ENCODE results near the gene DPEP2. TPM values are rescaled to one million over a fixed set of nuclear protein-coding genes. Genes with fewer than 3 reads are reported as not detected.
A peak's percentile ranks its signal among the peaks of the same experiment; 100 is the strongest.

Gene DPEP2
- total and polyA plus RNA-seq, 2 of the 13 experiments (the other 11 are each of a cell fraction or from before 2014, with no cell fraction given), result 0.18 TPM; not detected in 1

- TF ChIP-seq ZNF34 (CRISPR knock-in tag; IDR thresholded peaks at IDR 0.05; ENCODE audit: borderline replicate concordance), result 0 out of 2 replicates have a peak, but pooled peaks have one; percentile 13
- TF ChIP-seq PATZ1 (CRISPR knock-in tag; IDR thresholded peaks at IDR 0.05), result peak; percentile 56; the same call in 1 of the 2 replicates
- peak; percentile 67 for TF ChIP-seq PAF1 (CRISPR knock-in tag; IDR thresholded peaks at IDR 0.05)
Measured at GRCh38 chr16:67942510-67943255, 56.6 kb downstream of the DPEP2 start (continued).

GRCh38 chr16:67942200-67942509 lies 57.1 kb downstream of the DPEP2 start:
- in situ Hi-C loops (cut with HindIII; ENCODE audit: extremely low pct_ligation_motif_present, low pct_unique_long_range_greater_than_20kb), result loop anchor here (5.0 kb wide), 1 partner anchor 100 kb away; no protein-coding TSS in a partner anchor
- TF ChIP-seq ZNF232 (CRISPR knock-in tag; IDR thresholded peaks at IDR 0.05; ENCODE audit: borderline replicate concordance), result peak; percentile 47; the same call in 1 of the 2 replicates
- no peak for TF ChIP-seq MAZ (IDR thresholded peaks at IDR 0.05; ENCODE audit: borderline replicate concordance, low read depth, low read length)
- TF ChIP-seq MAZ (CRISPR knock-in tag; IDR thresholded peaks at IDR 0.05; ENCODE audit: low read depth), result peak; percentile 61; the same call in 1 of the 2 replicates
- peak; percentile 52; the same call in 1 of the 2 replicates for TF ChIP-seq HIC2 (CRISPR knock-in tag; IDR thresholded peaks at IDR 0.05; ENCODE audit: low read depth)
- TF ChIP-seq ZNF317 (CRISPR knock-in tag; IDR thresholded peaks at IDR 0.05), result peak; percentile 30; the same call in 1 of the 2 replicates
- peak; percentile 90 for TF ChIP-seq XRCC5 (optimal IDR thresholded peaks at IDR 0.05; ENCODE audit: low read length)
- no peak for TF ChIP-seq ZNF230 (CRISPR knock-in tag; IDR thresholded peaks at IDR 0.05)
- no peak for TF ChIP-seq EEA1 (CRISPR knock-in tag; IDR thresholded peaks at IDR 0.05; ENCODE audit: borderline replicate concordance)
- no peak for TF ChIP-seq STAT5B (CRISPR knock-in tag; IDR thresholded peaks at IDR 0.05)
- no peak for TF ChIP-seq ELF4 (CRISPR knock-in tag; IDR thresholded peaks at IDR 0.05; ENCODE audit: borderline replicate concordance)
- no peak for TF ChIP-seq SMARCE1 (IDR thresholded peaks at IDR 0.05; ENCODE audit: borderline replicate concordance)
- TF ChIP-seq CREM (IDR thresholded peaks at IDR 0.05), result no peak
- TF ChIP-seq CREM (CRISPR knock-in tag; IDR thresholded peaks at IDR 0.05), result no peak
- 0 out of 2 replicates have a peak, but pooled peaks have one; percentile 82 for TF ChIP-seq ZNF724P (CRISPR knock-in tag; IDR thresholded peaks at IDR 0.05; ENCODE audit: borderline replicate concordance)
- TF ChIP-seq ARNT2 (CRISPR knock-in tag; IDR thresholded peaks at IDR 0.05; ENCODE audit: low read depth), result 0 out of 2 replicates have a peak, but pooled peaks have one; percentile 59
- TF ChIP-seq SETDB1 (CRISPR knock-in tag; IDR thresholded peaks at IDR 0.05; ENCODE audit: borderline replicate concordance), result no peak

More at GRCh38 chr16:67942200-67942509, 57.1 kb downstream of the DPEP2 start:
- peaks cover 23 to 36% of the 10 kb centered on the region in 2 experiments for H3K36me3 ChIP-seq (replicated peaks in 1 of 2; ENCODE audit: control insufficient read depth in 1 of 2, insufficient read depth in 2 of 2, low read length in 2 of 2)
- DNase-seq (ENCODE audit: low spot score) (peak; percentile 61), ATAC-seq (peak; percentile 44), FAIRE-seq (peak; percentile 81)
- CTCF ChIA-PET (ENCODE audit: low intra/inter-chr PET ratio, low total read pairs), result interaction anchor here (0.8 to 1.3 kb wide), 3 partner anchors 14 to 126 kb away, joined by 4 to 8 read pairs (median 8); no protein-coding TSS in a partner anchor
- BruUV-seq (replicated peaks), result no TSS peak
- H3K4me3 ChIP-seq (replicated peaks in 1 of 3; ENCODE audit: insufficient read depth in 1 of 3, low read depth in 2 of 3, low read length in 3 of 3), result no peak overlapping the region
- peak overlapping the region; percentile 72 for H3K4me2 ChIP-seq (ENCODE audit: low read depth, low read length)
- WGBS (ENCODE audit: low lambda C conversion rate), result 80% methylated on average over 6 of the region's 6 CpGs
- H3K9ac ChIP-seq (ENCODE audit: insufficient read depth, low read depth, low read length), result peak overlapping the region; percentile 59; the same call in 1 of the 2 replicates
- peaks cover 59% of the 10 kb centered on the region for H3K4me1 ChIP-seq (ENCODE audit: insufficient read depth, low read length)
- H3K9me3 ChIP-seq (ENCODE audit: low read length), result no peaks in the 10 kb centered on the region
- peaks cover 17% of the 10 kb centered on the region; the same call in 1 of the 2 replicates for H4K20me1 ChIP-seq (ENCODE audit: insufficient read depth, low read length)
- peaks cover 5% of the 10 kb centered on the region for H3K79me2 ChIP-seq (ENCODE audit: insufficient read depth, low read length)
- POLR2A ChIA-PET, result interaction anchor here (0.8 to 13.6 kb wide), 12 partner anchors 7 to 142 kb away, joined by 3 to 226 read pairs (median 14); partner anchors contain the start of genes DDX28, DUS2, NFATC3 and RANBP10
- intact Hi-C loops (cut with micrococcal nuclease; ENCODE audit: unreplicated experiment), result loop anchor here (2.0 kb wide), 2 partner anchors 27 to 99 kb away; partner anchors contain the start of gene SLC12A4
- no peak overlapping the region for H2AFZ ChIP-seq (ENCODE audit: low read length)
- H3K27me3 ChIP-seq (ENCODE audit: control insufficient read depth in 1 of 2, insufficient read depth in 2 of 2, low read length in 2 of 2), result no peaks in the 10 kb centered on the region
- H3K27ac ChIP-seq (ENCODE audit: extremely low read length, insufficient read depth, low read length), result peak overlapping the region; percentile 85

Data from HepG2 (cell line).